Measurements from ENCODE around the gene GPR78.

DNA sequence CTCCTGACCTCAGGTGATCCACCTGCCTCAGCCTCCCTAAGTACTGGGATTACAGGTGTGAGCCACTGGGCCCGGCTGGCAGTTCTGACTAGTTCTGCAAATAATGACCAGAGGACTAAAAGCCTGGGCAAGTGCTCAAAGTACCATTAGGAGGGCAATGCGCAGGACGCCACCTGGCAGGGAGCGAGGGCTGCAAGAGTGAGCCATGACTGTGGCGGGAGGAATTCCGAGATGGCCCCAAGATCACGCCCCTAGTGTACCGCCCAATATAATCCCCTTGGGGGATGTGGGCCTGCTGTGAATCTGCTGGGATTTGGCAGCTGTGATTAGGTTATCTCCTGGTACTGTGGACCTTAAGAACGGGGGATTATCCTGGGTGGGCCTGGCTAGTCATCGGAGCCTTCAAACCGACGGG, 26.2 kb upstream of the GPR78 start:
- no peak for TF ChIP-seq PATZ1 (CRISPR knock-in tag; IDR thresholded peaks at IDR 0.05; ENCODE audit: borderline replicate concordance)
- TF ChIP-seq PPARA (CRISPR knock-in tag; IDR thresholded peaks at IDR 0.05; ENCODE audit: borderline replicate concordance), result no peak
